AG04450 (cell line): ENCODE measurements around the gene FBXW4. TPM values are rescaled to one million over a fixed set of nuclear protein-coding genes. Genes with fewer than 3 reads are reported as not detected.

ENCODE experiments used
- CTCF ChIA-PET: fragments of 300-600, 350-600 bp; formaldehyde crosslinking; extraction: SDS; loops from one replicate; lab custom pipeline; 2022; ENCODE audit warnings: antibody characterized with exemption, inconsistent platforms; lab: Charles Lee
- POLR2A ChIA-PET: fragments of 350-600 bp; formaldehyde crosslinking; extraction: SDS; loops from one replicate; lab custom pipeline; 2021; ENCODE audit warnings: antibody characterized with exemption, inconsistent platforms; lab: Yijun Ruan, JAX
- DNase-seq: peaks from one replicate; pipeline ENCODE4 v3.0.0-alpha.2; 2011; ENCODE audit warnings: low read depth, low spot score
- H3K27ac ChIP-seq: one replicate; pipeline ENCODE4 v1.5.1; 2012; ENCODE audit warnings: low read depth, low read length, control low read depth
- H3K27me3 ChIP-seq: one replicate; pipeline ENCODE4 v1.6.0; 2012; ENCODE audit warnings: low read length; ENCODE audit not compliant: control insufficient read depth, insufficient read depth
- H3K4me3 ChIP-seq: 2 replicates; pipeline ENCODE4 v1.5.1; 2011; ENCODE audit warnings: mild to moderate bottlenecking, low read depth, low read length, control low read depth
- H3K9me3 ChIP-seq: 2 replicates; pipeline ENCODE4 v1.5.1; 2012; ENCODE audit warnings: low read length; ENCODE audit not compliant: control insufficient read depth, insufficient read depth
- CTCF ChIP-seq: IDR thresholded peaks from 2 replicates; pipeline ENCODE4 v1.5.1; 2011; ENCODE audit warnings: low read depth, low read length, control low read depth, inconsistent platforms
- polyA plus RNA-seq: library from polyadenylated mRNA; depleted of rRNA; stranded (reverse); fragments of >200 nt; gene quantifications from 2 replicates; pipeline ENCODE4 v1.2.3, GENCODE V29; 2011

Gene FBXW4
- polyA plus RNA-seq, 1 experiment, result 18.3 TPM

GRCh38 chr10:101631821-101632475 is 63.0 kb downstream of the FBXW4 start:
- no peak overlapping the region for H3K4me3 ChIP-seq
- DNase-seq, result no peak
- no peak for TF ChIP-seq CTCF
- no peaks in the 10 kb centered on the region for H3K9me3 ChIP-seq
- H3K27me3 ChIP-seq, result no peaks in the 10 kb centered on the region
- CTCF ChIA-PET, result no interaction called here
- H3K27ac ChIP-seq, result no peak overlapping the region
- POLR2A ChIA-PET, result no interaction called here

- Histone ChIP-seq H3K27ac (no peak overlapping the region), H3K4me3 (no peak overlapping the region), H3K9me3 (no peaks in the 10 kb centered on the region), H3K27me3 (no peaks in the 10 kb centered on the region)
- ChIA-PET CTCF (no interaction called here), POLR2A (no interaction called here)
- TF ChIP-seq CTCF, result no peak
- no peak for DNase-seq
Measured at GRCh38 chr10:101630633-101630920, 64.4 kb downstream of the FBXW4 start.

GRCh38 chr10:101629837-101630632 is 64.9 kb downstream of the FBXW4 start:
- Histone ChIP-seq H3K4me3 (no peak overlapping the region), H3K27ac (no peak overlapping the region), H3K9me3 (no peaks in the 10 kb centered on the region), H3K27me3 (no peaks in the 10 kb centered on the region)
- ChIA-PET POLR2A (no interaction called here), CTCF (no interaction called here)
- TF ChIP-seq CTCF, result no peak
- DNase-seq, result no peak

- POLR2A ChIA-PET, result no interaction called here
- no peak for TF ChIP-seq CTCF
- Histone ChIP-seq H3K27me3 (no peaks in the 10 kb centered on the region), H3K27ac (no peak overlapping the region), H3K4me3 (no peak overlapping the region), H3K9me3 (no peaks in the 10 kb centered on the region)
- CTCF ChIA-PET, result no interaction called here
- DNase-seq, result no peak
Measured at GRCh38 chr10:101625821-101626412, 69.1 kb downstream of the FBXW4 start.

- no peak for TF ChIP-seq CTCF
- Histone ChIP-seq H3K27ac (no peak overlapping the region), H3K9me3 (no peaks in the 10 kb centered on the region), H3K27me3 (no peaks in the 10 kb centered on the region), H3K4me3 (no peak overlapping the region)
- POLR2A ChIA-PET, result no interaction called here
- CTCF ChIA-PET, result no interaction called here
- DNase-seq, result no peak
Measured at GRCh38 chr10:101624526-101625102, 70.4 kb downstream of the FBXW4 start.
